Measurements from ENCODE around the gene CIITA. TPM values are rescaled to one million over a fixed set of nuclear protein-coding genes. Genes with fewer than 3 reads are reported as not detected.

CIITA gene
- total RNA-seq, 2 donors from 2014 or later = 3.2 to 3.4 TPM

DNA sequence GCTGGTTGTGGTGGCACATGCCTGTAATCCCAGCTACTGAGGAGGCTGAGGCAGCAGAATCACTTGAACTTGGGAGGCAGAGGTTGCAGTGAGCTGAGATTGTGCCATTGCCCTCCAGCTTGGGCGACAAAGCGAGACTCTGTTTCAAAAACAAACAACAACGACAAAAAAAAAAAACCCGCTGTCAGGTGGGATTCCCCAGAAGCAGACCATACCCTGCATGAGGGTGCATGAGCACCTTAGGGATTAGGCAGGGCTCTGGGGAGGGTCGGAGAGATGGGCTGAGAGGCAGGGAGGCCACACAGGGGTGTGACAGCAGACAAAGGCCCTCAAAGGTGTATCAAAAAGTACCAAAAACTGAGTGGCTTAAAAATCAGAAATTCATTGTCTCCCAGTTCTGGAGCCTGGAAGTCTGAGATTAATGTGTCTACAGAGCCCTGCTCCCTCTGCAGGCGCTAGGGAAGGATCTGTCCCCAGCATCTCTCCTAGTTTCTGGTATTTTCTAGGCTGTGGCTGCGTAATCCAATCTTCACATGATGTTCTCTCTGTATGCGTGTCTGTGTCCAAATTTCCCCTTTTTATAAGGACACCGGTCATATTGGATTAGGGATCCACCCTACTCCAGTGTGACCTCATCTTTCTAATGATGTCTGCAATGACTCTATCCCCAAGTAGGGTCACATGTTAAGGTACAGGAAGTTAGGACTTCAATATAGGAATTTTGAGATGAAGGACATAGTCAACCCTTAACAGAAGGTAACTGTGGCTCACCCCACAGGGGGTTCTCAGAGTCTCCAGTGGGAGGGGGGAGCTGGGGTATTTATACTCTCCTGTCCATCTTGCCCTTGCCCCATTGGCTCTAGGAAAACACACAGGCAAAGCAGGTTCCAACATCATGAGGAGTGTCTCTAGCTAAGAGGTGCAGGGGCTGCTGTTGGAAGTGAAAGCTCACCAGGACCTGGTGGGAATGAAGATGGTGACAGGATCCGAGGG is 44.8 kb upstream of the CIITA start:
- Histone ChIP-seq H3K4me1 (peaks cover 0 to 30% of the 10 kb centered on the region in 2 donors), H3K27ac (peak overlapping the region in 1 of 2 donors; percentile 8), H3K9me3 (no peaks in the 10 kb centered on the region), H3K36me3 (no peaks in the 10 kb centered on the region), H3K27me3 (no peaks in the 10 kb centered on the region), H3K4me3 (no peak overlapping the region)
- DNase-seq (ENCODE audit: low spot score) = peak; percentile 62
- TF ChIP-seq, protein P1, sequence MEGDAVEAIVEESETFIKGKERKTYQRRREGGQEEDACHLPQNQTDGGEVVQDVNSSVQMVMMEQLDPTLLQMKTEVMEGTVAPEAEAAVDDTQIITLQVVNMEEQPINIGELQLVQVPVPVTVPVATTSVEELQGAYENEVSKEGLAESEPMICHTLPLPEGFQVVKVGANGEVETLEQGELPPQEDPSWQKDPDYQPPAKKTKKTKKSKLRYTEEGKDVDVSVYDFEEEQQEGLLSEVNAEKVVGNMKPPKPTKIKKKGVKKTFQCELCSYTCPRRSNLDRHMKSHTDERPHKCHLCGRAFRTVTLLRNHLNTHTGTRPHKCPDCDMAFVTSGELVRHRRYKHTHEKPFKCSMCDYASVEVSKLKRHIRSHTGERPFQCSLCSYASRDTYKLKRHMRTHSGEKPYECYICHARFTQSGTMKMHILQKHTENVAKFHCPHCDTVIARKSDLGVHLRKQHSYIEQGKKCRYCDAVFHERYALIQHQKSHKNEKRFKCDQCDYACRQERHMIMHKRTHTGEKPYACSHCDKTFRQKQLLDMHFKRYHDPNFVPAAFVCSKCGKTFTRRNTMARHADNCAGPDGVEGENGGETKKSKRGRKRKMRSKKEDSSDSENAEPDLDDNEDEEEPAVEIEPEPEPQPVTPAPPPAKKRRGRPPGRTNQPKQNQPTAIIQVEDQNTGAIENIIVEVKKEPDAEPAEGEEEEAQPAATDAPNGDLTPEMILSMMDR (IDR thresholded peaks at IDR 0.05) = no peak

DNA sequence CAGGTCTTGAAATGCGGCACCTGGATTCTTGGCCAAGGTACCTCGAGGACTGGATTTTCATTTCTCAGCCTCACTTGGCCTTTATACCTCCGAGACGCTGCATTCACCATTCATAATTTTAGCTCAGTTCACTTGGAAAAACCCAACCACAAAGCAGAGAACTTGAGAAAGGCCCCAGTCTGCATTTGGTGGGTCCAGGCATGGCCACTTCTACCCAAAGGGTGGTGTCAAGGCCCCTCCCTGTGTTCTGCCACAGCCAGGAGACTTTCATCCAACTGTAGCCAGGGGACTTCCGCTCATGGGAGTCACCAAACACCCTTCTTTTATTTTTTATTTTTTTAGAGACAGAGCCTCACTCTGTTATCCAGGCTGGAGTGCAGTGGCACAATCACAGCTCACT is 43.7 kb upstream of the CIITA start:
- Histone ChIP-seq H3K4me1 (peaks cover 0 to 19% of the 10 kb centered on the region in 2 donors), H3K27ac (no peak overlapping the region), H3K36me3 (no peaks in the 10 kb centered on the region), H3K9me3 (no peaks in the 10 kb centered on the region), H3K27me3 (no peaks in the 10 kb centered on the region), H3K4me3 (no peak overlapping the region)
- TF ChIP-seq, protein P1 (IDR thresholded peaks at IDR 0.05) = no peak
- no peak for DNase-seq (ENCODE audit: low spot score)

DNA sequence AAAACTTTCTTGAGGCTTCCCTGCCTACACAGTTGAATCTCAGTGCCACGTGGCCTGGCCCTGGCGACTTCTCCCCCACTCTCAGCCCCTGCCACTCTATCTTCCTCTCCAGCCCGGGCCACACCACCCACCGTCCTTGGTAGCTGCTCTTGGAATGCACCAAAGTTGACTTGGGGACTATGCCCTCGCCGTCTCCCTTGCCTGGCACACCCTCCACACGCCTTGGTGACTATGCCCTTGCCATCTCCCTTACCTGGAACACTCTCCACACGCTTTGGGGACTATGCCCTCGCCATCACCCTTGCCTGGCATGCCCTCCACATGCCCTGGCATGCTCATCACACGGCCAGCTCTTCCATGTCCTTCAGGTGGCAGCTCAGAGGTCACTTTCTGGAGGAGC is 42.9 kb upstream of the CIITA start:
- no peak overlapping the region for H3K4me3 ChIP-seq

DNA sequence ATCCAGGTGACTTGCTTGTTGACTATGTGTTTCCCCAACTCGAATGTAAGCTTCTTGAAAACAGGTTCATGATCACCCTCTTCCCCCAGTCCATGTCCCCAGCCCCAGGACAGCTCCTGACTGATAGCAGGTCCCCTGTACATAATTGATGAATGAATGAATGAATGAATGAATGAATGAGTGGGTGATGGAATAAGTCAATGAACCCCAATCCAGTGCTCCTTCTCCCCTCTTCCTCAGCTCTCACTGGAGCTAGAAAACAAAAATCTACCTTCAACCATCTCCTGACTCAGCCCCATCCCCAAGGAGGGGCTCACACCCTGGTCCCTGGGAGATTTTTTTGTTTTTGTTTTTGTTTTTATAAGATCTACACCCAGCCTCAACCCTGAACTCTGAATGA is 42.2 kb upstream of the CIITA start:
- DNase-seq (ENCODE audit: low spot score) = no peak
- Histone ChIP-seq H3K36me3 (no peaks in the 10 kb centered on the region), H3K27ac (no peak overlapping the region), H3K4me1 (peaks cover 0 to 4% of the 10 kb centered on the region in 2 donors), H3K4me3 (no peak overlapping the region), H3K27me3 (no peaks in the 10 kb centered on the region), H3K9me3 (no peaks in the 10 kb centered on the region)
- TF ChIP-seq, protein P1 (IDR thresholded peaks at IDR 0.05) = no peak

More for the DNA sequence above, 42.9 kb upstream of the CIITA start:
- TF ChIP-seq, protein P1 (IDR thresholded peaks at IDR 0.05) = no peak
- no peak for DNase-seq (ENCODE audit: low spot score)
- Histone ChIP-seq H3K27me3 (no peaks in the 10 kb centered on the region), H3K36me3 (no peaks in the 10 kb centered on the region), H3K27ac (no peak overlapping the region), H3K4me1 (peaks cover 0 to 10% of the 10 kb centered on the region in 2 donors), H3K9me3 (no peaks in the 10 kb centered on the region)

DNA sequence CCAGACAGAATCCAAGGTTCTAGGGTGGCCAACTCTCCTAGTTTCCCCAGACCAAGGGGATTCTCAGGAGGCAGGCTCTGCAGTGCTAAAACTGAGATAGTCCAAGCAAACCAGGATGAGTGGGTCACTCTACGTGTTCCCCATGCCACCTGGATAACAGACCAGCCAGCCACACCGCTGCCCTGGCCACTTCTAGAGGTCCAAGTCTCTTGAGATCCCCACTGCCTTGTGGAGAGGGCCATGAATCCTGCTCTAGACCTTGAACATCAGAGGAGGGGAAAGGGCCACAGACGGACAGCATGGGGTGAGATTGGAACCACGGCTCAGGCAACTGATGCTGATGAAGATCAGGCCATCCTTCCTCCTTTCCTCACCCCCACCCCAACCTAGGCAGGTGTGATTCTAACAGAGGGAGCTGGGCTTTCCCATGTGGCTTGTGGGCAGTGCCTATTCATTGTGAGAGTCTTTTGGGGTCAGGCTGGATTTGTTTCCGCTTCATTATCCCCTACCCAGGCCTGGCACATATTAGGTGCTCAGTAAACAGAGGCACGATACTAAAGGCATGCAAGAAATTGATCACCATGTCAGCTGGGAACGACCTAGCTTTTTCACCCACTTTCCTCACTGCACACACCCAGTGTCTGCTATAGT is 41.6 kb upstream of the CIITA start:
- H3K9me3 ChIP-seq = no peaks in the 10 kb centered on the region
- TF ChIP-seq, protein P1 (IDR thresholded peaks at IDR 0.05) = no peak
- no peak for DNase-seq (ENCODE audit: low spot score)

More for the DNA sequence above, 41.6 kb upstream of the CIITA start:
- Histone ChIP-seq H3K4me1 (no peaks in the 10 kb centered on the region), H3K4me3 (no peak overlapping the region), H3K36me3 (no peaks in the 10 kb centered on the region), H3K27ac (no peak overlapping the region), H3K27me3 (no peaks in the 10 kb centered on the region)
